K562 (cell line): Measurements from ENCODE around the gene SLC27A2. TPM values are rescaled to one million over a fixed set of nuclear protein-coding genes. Genes with fewer than 3 reads are reported as not detected.

Experiments
- ATF7 ChIP-seq: fragments of 450-650 bp; IDR thresholded peaks from 2 replicates; pipeline ENCODE4 v1.7.1; 2014; ENCODE audit warnings: mild to moderate bottlenecking, moderate library complexity
- BRF1 ChIP-seq: IDR thresholded peaks from 3 replicates; pipeline ENCODE4 v1.6.1; 2011; ENCODE audit warnings: borderline replicate concordance, mild to moderate bottlenecking; ENCODE audit not compliant: insufficient read length; ENCODE audit errors: extremely low read depth
- CREBBP ChIP-seq: IDR thresholded peaks from one replicate; pipeline ENCODE4 v1.6.1; 2012; ENCODE audit warnings: low read depth, mild to moderate bottlenecking, control low read depth, inconsistent platforms, low read length
- FOXK1 ChIP-seq: sonication (generic); formaldehyde crosslinking; IDR thresholded peaks from 2 replicates; pipeline ENCODE4 v1.8.0; 2022; ENCODE audit warnings: missing genetic modification reagents, mild to moderate bottlenecking, borderline replicate concordance
- HIVEP1 ChIP-seq: fragments of 250-450 bp; sonication (Bioruptor Pico); IDR thresholded peaks from 2 replicates; pipeline ENCODE4 v1.4.0; 2020; ENCODE audit warnings: mild to moderate bottlenecking
- ILK ChIP-seq: fragments of 450-650 bp; IDR thresholded peaks from 2 replicates; pipeline ENCODE4 v1.6.1; 2016; ENCODE audit warnings: missing genetic modification characterization, low read depth, mild to moderate bottlenecking, missing compliant biosample characterization, moderate library complexity, borderline replicate concordance
- KDM5B ChIP-seq: fragments of 200-600 bp; sonication (generic); IDR thresholded peaks from 2 replicates; pipeline ENCODE4 v1.6.1; 2012; ENCODE audit warnings: low read depth, mild to moderate bottlenecking, moderate library complexity, low read length, control low read depth, inconsistent platforms; ENCODE audit not compliant: insufficient replicate concordance
- NFATC3 ChIP-seq: fragments of 450-650 bp; IDR thresholded peaks from 2 replicates; pipeline ENCODE4 v1.6.1; 2017; ENCODE audit warnings: mild to moderate bottlenecking
- PHF21A ChIP-seq: fragments of 450-650 bp; IDR thresholded peaks from 2 replicates; pipeline ENCODE4 v1.6.1; 2017; ENCODE audit warnings: low read depth, borderline replicate concordance
- RAD21 ChIP-seq, 2 experiments: fragments of 250-450 bp in 1 of 2; fragments of 450-650 bp in 1 of 2; sonication (Bioruptor Pico) in 1 of 2; formaldehyde crosslinking in 1 of 2; IDR thresholded peaks in 1 of 2; conservative IDR thresholded peaks in 1 of 2; 2 replicates each; pipeline versions ENCODE4 v1.4.0 to v1.8.0; 2020 to 2022; ENCODE audit warnings: mild to moderate bottlenecking in 2 of 2, moderate library complexity in 1 of 2
- RHOXF2B ChIP-seq: fragments of 250-450 bp; sonication (Bioruptor Pico); conservative IDR thresholded peaks from 2 replicates; pipeline ENCODE4 v1.5.1; 2021
- SAP30 ChIP-seq: fragments of 200-600 bp; sonication (generic); IDR thresholded peaks from 2 replicates; pipeline ENCODE4 v1.6.1; 2012; ENCODE audit warnings: borderline replicate concordance, low read depth, mild to moderate bottlenecking, moderate library complexity, low read length, control low read depth, inconsistent platforms; ENCODE audit not compliant: insufficient read depth, poor library complexity, severe bottlenecking
- SIRT6 ChIP-seq: IDR thresholded peaks from one replicate; pipeline ENCODE4 v1.6.1; 2012; ENCODE audit warnings: low read depth, mild to moderate bottlenecking, control low read depth, inconsistent platforms, low read length, moderate library complexity
- ZNF232 ChIP-seq: sonication (generic); formaldehyde crosslinking; IDR thresholded peaks from 2 replicates; pipeline ENCODE4 v1.8.0; 2022; ENCODE audit warnings: mild to moderate bottlenecking, missing genetic modification reagents
- ZNF551 ChIP-seq: fragments of 250-450 bp; sonication (Bioruptor Pico); IDR thresholded peaks from 2 replicates; pipeline ENCODE4 v1.5.0; 2021; ENCODE audit warnings: mild to moderate bottlenecking, moderate library complexity
- polyA plus RNA-seq, 8 experiments: library from polyadenylated mRNA; depleted of rRNA in 4 of 8; stranded (reverse) in 5 of 8; unstranded in 3 of 8; fragments of >200 nt; fragmentation: Nextera tagmentation in 2 of 8; fragmentation: Illumina TruSeq in 1 of 8; extraction: Ambion mirVana in 2 of 8; extraction: Trizol in 1 of 8; gene quantifications; 2 replicates each; pipeline versions ENCODE4 v1.2.1 to v1.2.3, GENCODE V29; 2011 to 2014; ENCODE audit warnings: inconsistent platforms in 1 of 8, missing spikeins in 1 of 8
- total RNA-seq, 7 experiments: library from RNA; depleted of rRNA in 6 of 7; stranded (reverse); fragments of >200 nt in 6 of 7; fragmentation: Illumina TruSeq in 2 of 7; extraction: Trizol in 2 of 7; gene quantifications; 2 replicates each; pipeline versions ENCODE4 v1.2.1 to v1.2.3, GENCODE V29; 2011 to 2021; ENCODE audit warnings: low replicate concordance in 1 of 7
- TF ChIP-seq, protein P1 (sequence below): sonication (generic); formaldehyde crosslinking; IDR thresholded peaks from 2 replicates; pipeline ENCODE4 v1.8.0; 2022; ENCODE audit warnings: mild to moderate bottlenecking, missing genetic modification reagents
- TF ChIP-seq, protein P2 (sequence below): sonication (generic); formaldehyde crosslinking; IDR thresholded peaks from 2 replicates; pipeline ENCODE4 v1.8.0; 2022; ENCODE audit warnings: mild to moderate bottlenecking, missing genetic modification reagents
- TF ChIP-seq, protein P3 (sequence below): fragments of 450-650 bp; IDR thresholded peaks from 2 replicates; pipeline ENCODE4 v1.6.1; 2016; ENCODE audit warnings: mild to moderate bottlenecking

Gene SLC27A2
- total and polyA plus RNA-seq, 9 of the 15 experiments (the other 6 are each of a cell fraction or from before 2014, with no cell fraction given) = 4.9 to 38.0 (median 22.7) TPM

DNA sequence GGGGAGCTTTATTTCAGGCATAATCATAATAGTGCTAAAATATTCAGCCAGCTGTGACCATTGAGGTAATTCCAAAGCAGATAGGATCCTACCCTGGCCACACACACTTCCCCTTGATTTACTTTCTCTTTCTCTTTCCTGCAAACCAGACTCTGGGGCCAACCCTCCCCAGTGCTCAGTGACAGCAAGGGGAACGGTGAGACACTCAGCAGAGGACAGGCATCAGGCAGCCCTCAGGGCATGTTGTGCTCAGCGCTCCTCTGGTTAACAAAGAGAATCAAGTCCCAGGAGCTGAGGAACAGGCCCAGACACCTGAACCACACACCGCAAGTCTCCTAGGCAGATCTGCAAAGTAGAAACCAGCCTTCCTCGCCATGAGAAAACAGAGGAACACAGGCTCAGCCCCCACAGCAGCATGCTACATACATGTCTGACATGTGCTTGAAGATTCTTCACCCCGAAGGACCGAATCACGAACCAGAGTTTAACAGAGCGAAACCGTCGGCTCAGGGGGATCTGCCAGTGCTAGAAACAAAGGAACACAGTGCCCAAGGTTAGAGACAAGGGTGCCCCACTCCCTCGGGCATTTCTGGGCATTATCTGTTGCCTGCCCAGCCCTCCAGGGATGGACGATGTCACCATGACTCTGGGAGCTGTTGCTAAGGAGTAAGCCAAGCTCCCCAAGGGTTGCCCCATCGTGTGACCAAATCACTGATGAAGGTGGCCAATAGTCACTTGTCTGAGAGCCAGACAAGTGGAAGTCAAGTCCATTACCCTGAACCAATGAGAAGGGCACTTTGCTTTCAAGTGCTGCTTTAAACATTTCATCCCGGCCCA is 66.0 kb downstream of the SLC27A2 start (continued):
- TF ChIP-seq BRF1 (no peak), ZNF232 (CRISPR knock-in tag) (no peak), KDM5B (no peak), PHF21A (no peak), RHOXF2B (CRISPR knock-in tag) (no peak), FOXK1 (no peak), ZNF551 (CRISPR knock-in tag) (no peak), ILK (tag) (no peak), RAD21 (CRISPR knock-in tag; conservative IDR thresholded peaks at IDR 0.05 in 1 of 2, IDR thresholded peaks at IDR 0.05 in 1 of 2) (no peak), HIVEP1 (0 out of 2 replicates have a peak, but pooled peaks have one; percentile 30), ATF7 (0 out of 2 replicates have a peak, but pooled peaks have one; percentile 8), CREBBP (no peak), NFATC3 (no peak), SIRT6 (no peak), SAP30 (no peak)
- TF ChIP-seq, protein P1, sequence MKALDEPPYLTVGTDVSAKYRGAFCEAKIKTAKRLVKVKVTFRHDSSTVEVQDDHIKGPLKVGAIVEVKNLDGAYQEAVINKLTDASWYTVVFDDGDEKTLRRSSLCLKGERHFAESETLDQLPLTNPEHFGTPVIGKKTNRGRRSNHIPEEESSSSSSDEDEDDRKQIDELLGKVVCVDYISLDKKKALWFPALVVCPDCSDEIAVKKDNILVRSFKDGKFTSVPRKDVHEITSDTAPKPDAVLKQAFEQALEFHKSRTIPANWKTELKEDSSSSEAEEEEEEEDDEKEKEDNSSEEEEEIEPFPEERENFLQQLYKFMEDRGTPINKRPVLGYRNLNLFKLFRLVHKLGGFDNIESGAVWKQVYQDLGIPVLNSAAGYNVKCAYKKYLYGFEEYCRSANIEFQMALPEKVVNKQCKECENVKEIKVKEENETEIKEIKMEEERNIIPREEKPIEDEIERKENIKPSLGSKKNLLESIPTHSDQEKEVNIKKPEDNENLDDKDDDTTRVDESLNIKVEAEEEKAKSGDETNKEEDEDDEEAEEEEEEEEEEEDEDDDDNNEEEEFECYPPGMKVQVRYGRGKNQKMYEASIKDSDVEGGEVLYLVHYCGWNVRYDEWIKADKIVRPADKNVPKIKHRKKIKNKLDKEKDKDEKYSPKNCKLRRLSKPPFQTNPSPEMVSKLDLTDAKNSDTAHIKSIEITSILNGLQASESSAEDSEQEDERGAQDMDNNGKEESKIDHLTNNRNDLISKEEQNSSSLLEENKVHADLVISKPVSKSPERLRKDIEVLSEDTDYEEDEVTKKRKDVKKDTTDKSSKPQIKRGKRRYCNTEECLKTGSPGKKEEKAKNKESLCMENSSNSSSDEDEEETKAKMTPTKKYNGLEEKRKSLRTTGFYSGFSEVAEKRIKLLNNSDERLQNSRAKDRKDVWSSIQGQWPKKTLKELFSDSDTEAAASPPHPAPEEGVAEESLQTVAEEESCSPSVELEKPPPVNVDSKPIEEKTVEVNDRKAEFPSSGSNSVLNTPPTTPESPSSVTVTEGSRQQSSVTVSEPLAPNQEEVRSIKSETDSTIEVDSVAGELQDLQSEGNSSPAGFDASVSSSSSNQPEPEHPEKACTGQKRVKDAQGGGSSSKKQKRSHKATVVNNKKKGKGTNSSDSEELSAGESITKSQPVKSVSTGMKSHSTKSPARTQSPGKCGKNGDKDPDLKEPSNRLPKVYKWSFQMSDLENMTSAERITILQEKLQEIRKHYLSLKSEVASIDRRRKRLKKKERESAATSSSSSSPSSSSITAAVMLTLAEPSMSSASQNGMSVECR (CRISPR knock-in tag) = no peak
- TF ChIP-seq, protein P2, sequence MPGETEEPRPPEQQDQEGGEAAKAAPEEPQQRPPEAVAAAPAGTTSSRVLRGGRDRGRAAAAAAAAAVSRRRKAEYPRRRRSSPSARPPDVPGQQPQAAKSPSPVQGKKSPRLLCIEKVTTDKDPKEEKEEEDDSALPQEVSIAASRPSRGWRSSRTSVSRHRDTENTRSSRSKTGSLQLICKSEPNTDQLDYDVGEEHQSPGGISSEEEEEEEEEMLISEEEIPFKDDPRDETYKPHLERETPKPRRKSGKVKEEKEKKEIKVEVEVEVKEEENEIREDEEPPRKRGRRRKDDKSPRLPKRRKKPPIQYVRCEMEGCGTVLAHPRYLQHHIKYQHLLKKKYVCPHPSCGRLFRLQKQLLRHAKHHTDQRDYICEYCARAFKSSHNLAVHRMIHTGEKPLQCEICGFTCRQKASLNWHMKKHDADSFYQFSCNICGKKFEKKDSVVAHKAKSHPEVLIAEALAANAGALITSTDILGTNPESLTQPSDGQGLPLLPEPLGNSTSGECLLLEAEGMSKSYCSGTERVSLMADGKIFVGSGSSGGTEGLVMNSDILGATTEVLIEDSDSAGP (CRISPR knock-in tag) = no peak
- TF ChIP-seq, protein P3, sequence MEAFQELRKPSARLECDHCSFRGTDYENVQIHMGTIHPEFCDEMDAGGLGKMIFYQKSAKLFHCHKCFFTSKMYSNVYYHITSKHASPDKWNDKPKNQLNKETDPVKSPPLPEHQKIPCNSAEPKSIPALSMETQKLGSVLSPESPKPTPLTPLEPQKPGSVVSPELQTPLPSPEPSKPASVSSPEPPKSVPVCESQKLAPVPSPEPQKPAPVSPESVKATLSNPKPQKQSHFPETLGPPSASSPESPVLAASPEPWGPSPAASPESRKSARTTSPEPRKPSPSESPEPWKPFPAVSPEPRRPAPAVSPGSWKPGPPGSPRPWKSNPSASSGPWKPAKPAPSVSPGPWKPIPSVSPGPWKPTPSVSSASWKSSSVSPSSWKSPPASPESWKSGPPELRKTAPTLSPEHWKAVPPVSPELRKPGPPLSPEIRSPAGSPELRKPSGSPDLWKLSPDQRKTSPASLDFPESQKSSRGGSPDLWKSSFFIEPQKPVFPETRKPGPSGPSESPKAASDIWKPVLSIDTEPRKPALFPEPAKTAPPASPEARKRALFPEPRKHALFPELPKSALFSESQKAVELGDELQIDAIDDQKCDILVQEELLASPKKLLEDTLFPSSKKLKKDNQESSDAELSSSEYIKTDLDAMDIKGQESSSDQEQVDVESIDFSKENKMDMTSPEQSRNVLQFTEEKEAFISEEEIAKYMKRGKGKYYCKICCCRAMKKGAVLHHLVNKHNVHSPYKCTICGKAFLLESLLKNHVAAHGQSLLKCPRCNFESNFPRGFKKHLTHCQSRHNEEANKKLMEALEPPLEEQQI = no peak
